Colonic mucosa (tissue), 4 donors: Measurements from ENCODE around the gene CYB5R3. TPM values are rescaled to one million over a fixed set of nuclear protein-coding genes. Genes with fewer than 3 reads are reported as not detected.
"Not testable (repeated sequence)": the region's sequence is repeated elsewhere in the genome, so short reads cannot be mapped to it uniquely, and the experiment has no call there.

ENCODE experiments used
- DNase-seq: peaks from one replicate; pipeline ENCODE4 v3.0.0-alpha.2; 2020
- H3K27ac ChIP-seq: fragments of 200-600 bp; one replicate; pipeline ENCODE4 v1.8.0; 2021
- H3K27me3 ChIP-seq: fragments of 200-600 bp; one replicate; pipeline ENCODE4 v1.8.0; 2021
- H3K36me3 ChIP-seq: fragments of 200-600 bp; one replicate; pipeline ENCODE4 v1.8.0; 2021
- H3K4me1 ChIP-seq: fragments of 200-600 bp; one replicate; pipeline ENCODE4 v1.8.0; 2021; ENCODE audit warnings: mild to moderate bottlenecking
- H3K4me3 ChIP-seq: fragments of 200-600 bp; one replicate; pipeline ENCODE4 v1.8.0; 2021
- H3K9ac ChIP-seq, 2 donors: one replicate each; pipeline ENCODE4 v1.7.0; 2013; ENCODE audit warnings: control low read depth in 2 of 2, low read depth in 2 of 2, low read length in 2 of 2
- H3K9me3 ChIP-seq: fragments of 200-600 bp; one replicate; pipeline ENCODE4 v1.8.0; 2021
- CTCF ChIP-seq: fragments of 200-600 bp; IDR thresholded peaks from one replicate; pipeline ENCODE4 v1.8.0; 2022; ENCODE audit warnings: antibody characterized with exemption, mild to moderate bottlenecking
- intact Hi-C: fragments of 100-400 bp; cut with DNase I; formaldehyde crosslinking; loops from one replicate; pipeline ENCODE4 v1.14.1; 2022
- total RNA-seq, 2 donors: library from RNA; stranded (reverse); fragmentation: NEBNext Ultra II Directional in 1 of 2; extraction: Animal tissue kit (Norgen Biotek cat#: 25700) in 1 of 2; gene quantifications; one replicate each; pipeline ENCODE4 v1.2.1, GENCODE V29; 2021
- donor health status: healthy.
- donor health status: DM: no; HTN: no; CAD: no.
- donor health status: DM: no; HTN: no; CAD: no.

Gene CYB5R3
- total RNA-seq, 2 donors from 2014 or later: 105 to 133 TPM

GRCh38 chr22:42612336-42612735 is 36.9 kb downstream of the CYB5R3 start:
- no peaks in the 10 kb centered on the region for H3K27me3 ChIP-seq
- H3K4me3 ChIP-seq: no peak overlapping the region
- no peak for TF ChIP-seq CTCF
- H3K36me3 ChIP-seq: no peaks in the 10 kb centered on the region
- no peaks in the 10 kb centered on the region for H3K9me3 ChIP-seq
- H3K4me1 ChIP-seq: peaks cover 20% of the 10 kb centered on the region
- peak overlapping the region in 1 of 2 donors; percentile 51 for H3K9ac ChIP-seq
- no peak overlapping the region for H3K27ac ChIP-seq
- DNase-seq: no peak
- intact Hi-C loops: no loop called here

GRCh38 chr22:42611051-42611450 is 38.1 kb downstream of the CYB5R3 start:
- H3K27me3 ChIP-seq: no peaks in the 10 kb centered on the region
- no peak for DNase-seq
- no peak overlapping the region for H3K9ac ChIP-seq
- no peak overlapping the region for H3K4me3 ChIP-seq
- intact Hi-C loops: no loop called here
- no peaks in the 10 kb centered on the region for H3K36me3 ChIP-seq
- no peaks in the 10 kb centered on the region for H3K9me3 ChIP-seq
- no peak for TF ChIP-seq CTCF
- H3K4me1 ChIP-seq: peaks cover 20% of the 10 kb centered on the region
- no peak overlapping the region for H3K27ac ChIP-seq

- no peak overlapping the region for H3K4me3 ChIP-seq
These were observed 39.0 kb downstream of the CYB5R3 start for GRCh38 chr22:42610186-42610585.

GRCh38 chr22:42608823-42609361 is 40.3 kb downstream of the CYB5R3 start:
- peaks cover 20% of the 10 kb centered on the region for H3K4me1 ChIP-seq
- no peaks in the 10 kb centered on the region for H3K27me3 ChIP-seq
- no peak overlapping the region for H3K27ac ChIP-seq
- intact Hi-C loops: no loop called here
- H3K4me3 ChIP-seq: no peak overlapping the region
- no peak for TF ChIP-seq CTCF
- DNase-seq: no peak
- H3K9ac ChIP-seq: no peak overlapping the region
- no peaks in the 10 kb centered on the region for H3K36me3 ChIP-seq
- H3K9me3 ChIP-seq: no peaks in the 10 kb centered on the region

More at GRCh38 chr22:42610186-42610585, 39.0 kb downstream of the CYB5R3 start:
- intact Hi-C loops: no loop called here
- Histone ChIP-seq H3K4me1 (peaks cover 20% of the 10 kb centered on the region), H3K27me3 (no peaks in the 10 kb centered on the region), H3K36me3 (no peaks in the 10 kb centered on the region), H3K9me3 (no peaks in the 10 kb centered on the region), H3K27ac (peak overlapping the region; percentile 23), H3K9ac (peak overlapping the region in 1 of 2 donors; percentile 55)
- TF ChIP-seq CTCF: no peak
- DNase-seq: no peak

- H3K27me3 ChIP-seq: no peaks in the 10 kb centered on the region
- no peak overlapping the region for H3K4me3 ChIP-seq
- TF ChIP-seq CTCF: no peak
- intact Hi-C loops: no loop called here
- H3K9me3 ChIP-seq: no peaks in the 10 kb centered on the region
- peaks cover 17% of the 10 kb centered on the region for H3K4me1 ChIP-seq
- no peak for DNase-seq
- H3K36me3 ChIP-seq: no peaks in the 10 kb centered on the region
- H3K9ac ChIP-seq: no peak overlapping the region
- no peak overlapping the region for H3K27ac ChIP-seq
These were observed 40.9 kb downstream of the CYB5R3 start for GRCh38 chr22:42608136-42608822.

- DNase-seq, intact Hi-C loops, H3K27me3 ChIP-seq, H3K4me3 ChIP-seq, H3K9me3 ChIP-seq, H3K9ac ChIP-seq, H3K36me3 ChIP-seq, H3K27ac ChIP-seq: not testable (repeated sequence)
- peaks cover 11% of the 10 kb centered on the region for H3K4me1 ChIP-seq
These were observed 41.6 kb downstream of the CYB5R3 start for GRCh38 chr22:42607641-42608040.
